Measurements from ENCODE around the gene PDZK1IP1.
A peak's percentile ranks its signal among the peaks of the same experiment; 100 is the strongest.

The PDZK1IP1 gene

GRCh38 chr1:47184090-47184821 is 5.6 kb downstream of the PDZK1IP1 start:
- no peak overlapping the region for H3K4me3 ChIP-seq (ENCODE audit: low read depth, low read length)
- peak; percentile 33 for DNase-seq (ENCODE audit: low read depth)
- no peak for TF ChIP-seq CTCF (IDR thresholded peaks at IDR 0.05; ENCODE audit: insufficient read depth, low read depth, low read length, missing control alignments)

- TF ChIP-seq CTCF (IDR thresholded peaks at IDR 0.05; ENCODE audit: insufficient read depth, low read depth, low read length, missing control alignments) = no peak
- no peak overlapping the region for H3K4me3 ChIP-seq (ENCODE audit: low read depth, low read length)
- DNase-seq (ENCODE audit: low read depth) = no peak
Observed at GRCh38 chr1:47183308-47184089, 6.3 kb downstream of the PDZK1IP1 start.

DNA sequence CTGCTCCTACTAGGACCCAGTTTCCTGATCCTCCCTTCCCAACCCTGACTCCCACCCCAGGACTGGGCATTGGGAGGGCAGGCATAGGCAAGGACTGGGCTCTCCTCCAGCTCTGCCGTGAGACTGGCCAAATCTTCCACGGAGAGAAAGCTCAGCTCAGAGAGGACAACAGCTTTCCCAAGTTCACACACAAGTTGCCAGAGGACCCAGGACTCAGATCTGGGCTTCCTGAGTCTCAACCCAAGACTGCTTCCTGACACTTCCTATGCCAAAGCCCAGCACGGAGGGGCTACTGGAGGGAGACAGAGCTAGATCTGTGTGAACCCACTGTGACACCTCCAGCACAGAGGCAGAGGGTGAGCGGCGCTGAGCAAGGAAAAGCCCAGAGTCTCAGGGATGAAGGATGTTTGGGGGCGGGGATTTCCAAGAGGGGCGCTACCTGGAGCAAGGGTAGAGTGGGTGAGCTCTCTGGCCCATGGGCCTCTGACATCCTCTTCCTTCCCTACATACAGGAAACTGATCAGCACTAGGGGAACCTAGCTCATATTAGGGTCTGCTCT is 7.1 kb downstream of the PDZK1IP1 start:
- no peak overlapping the region for H3K4me3 ChIP-seq (ENCODE audit: low read depth, low read length)
- no peak for TF ChIP-seq CTCF (IDR thresholded peaks at IDR 0.05; ENCODE audit: insufficient read depth, low read depth, low read length, missing control alignments)
- no peak for DNase-seq (ENCODE audit: low read depth)

- no peak overlapping the region for H3K4me3 ChIP-seq (ENCODE audit: low read depth, low read length)
- no peak for DNase-seq (ENCODE audit: low read depth)
- TF ChIP-seq CTCF (IDR thresholded peaks at IDR 0.05; ENCODE audit: insufficient read depth, low read depth, low read length, missing control alignments) = no peak
Observed at GRCh38 chr1:47181955-47182675, 7.7 kb downstream of the PDZK1IP1 start.

DNA sequence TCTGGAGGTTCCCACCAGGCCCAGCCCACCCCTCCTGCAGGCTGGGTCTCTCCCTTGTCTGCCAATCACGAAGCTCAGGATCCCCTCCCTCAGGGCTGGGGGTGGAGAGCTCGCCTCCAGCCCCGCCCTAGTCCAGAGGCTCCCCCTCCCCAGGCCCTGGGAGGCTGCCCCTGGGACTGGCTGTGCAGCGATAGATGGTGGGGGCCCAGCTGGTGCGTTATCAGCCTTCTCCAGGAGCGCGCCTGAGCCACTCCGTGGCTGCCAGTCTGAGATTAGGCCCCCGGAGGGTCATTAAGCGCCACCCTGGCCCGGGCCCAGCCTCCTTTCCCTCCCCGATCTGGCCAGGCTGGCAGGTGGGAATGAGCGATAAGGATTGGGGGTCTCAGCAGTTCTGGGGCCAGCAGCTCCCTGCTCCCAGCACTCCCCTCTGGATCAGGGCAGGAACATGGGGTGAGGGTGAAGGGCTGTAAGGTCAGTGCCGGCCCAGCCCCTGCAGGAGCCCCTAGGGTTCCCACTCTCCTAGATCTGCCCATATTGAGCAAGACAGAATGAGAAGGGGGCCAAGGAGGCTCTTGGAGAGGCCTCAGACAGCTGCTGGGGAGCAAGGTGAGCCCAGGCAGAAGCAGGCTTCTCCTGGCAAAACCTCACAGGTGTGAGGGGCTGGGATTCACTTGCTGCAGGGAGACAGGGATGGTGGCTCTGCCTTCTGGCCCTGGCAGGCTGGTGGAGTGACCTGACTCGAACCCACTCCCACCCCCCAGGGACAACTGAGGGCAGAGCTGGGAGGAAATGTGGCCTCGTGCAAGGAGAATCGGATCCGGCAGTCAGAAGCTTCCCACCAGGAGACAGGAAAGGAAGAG is 8.5 kb downstream of the PDZK1IP1 start:
- no peak overlapping the region for H3K4me3 ChIP-seq (ENCODE audit: low read depth, low read length)
- no peak for TF ChIP-seq CTCF (IDR thresholded peaks at IDR 0.05; ENCODE audit: insufficient read depth, low read depth, low read length, missing control alignments)
- DNase-seq (ENCODE audit: low read depth) = no peak

DNA sequence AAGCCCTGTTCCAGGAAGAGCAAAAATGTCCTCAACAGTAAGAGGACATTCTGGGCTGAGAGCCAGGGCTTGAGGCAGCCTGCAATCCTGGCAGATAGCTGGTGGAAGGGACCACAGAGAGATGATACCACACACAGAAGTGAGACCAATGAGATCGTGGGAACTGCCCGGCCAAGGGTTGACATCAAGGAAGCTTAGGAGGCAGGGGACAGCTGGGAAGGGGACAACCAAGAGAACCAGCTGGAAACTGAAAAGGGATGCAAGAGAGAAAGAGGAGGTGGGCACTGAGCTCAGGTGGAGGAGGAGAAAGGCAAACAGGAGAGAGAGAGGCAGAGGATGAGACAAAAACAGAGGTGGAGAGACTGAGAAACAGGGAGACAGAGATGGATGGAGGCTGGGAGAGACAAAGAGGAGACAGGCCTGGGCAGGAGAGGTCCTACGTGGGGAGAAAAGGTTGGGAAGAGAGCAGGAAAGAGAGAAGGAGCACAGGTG is 9.2 kb downstream of the PDZK1IP1 start:
- TF ChIP-seq CTCF (IDR thresholded peaks at IDR 0.05; ENCODE audit: insufficient read depth, low read depth, low read length, missing control alignments) = no peak
- H3K4me3 ChIP-seq (ENCODE audit: low read depth, low read length) = no peak overlapping the region
- DNase-seq (ENCODE audit: low read depth) = no peak

All from GM12865 (cell line).